Type B pancreatic cell (in vitro differentiated cells): ENCODE data around the gene VASN. TPM values are rescaled to one million over a fixed set of nuclear protein-coding genes. Genes with fewer than 3 reads are reported as not detected.

Experiments
- DNase-seq: peaks from one replicate; pipeline ENCODE4 v3.0.0; 2021; ENCODE audit warnings: mixed read lengths; ENCODE audit not compliant: unreplicated experiment; ENCODE audit errors: extremely low spot score
- H3K27ac Mint-ChIP-seq: 2 replicates; pipeline ENCODE4 v1.8.0; 2021; ENCODE audit warnings: mild to moderate bottlenecking, mixed read lengths
- H3K27me3 Mint-ChIP-seq: 2 replicates; pipeline ENCODE4 v1.8.0; 2021; ENCODE audit warnings: mixed read lengths
- H3K36me3 Mint-ChIP-seq: 2 replicates; pipeline ENCODE4 v1.8.0; 2021; ENCODE audit warnings: mixed read lengths
- H3K4me1 Mint-ChIP-seq: one replicate; pipeline ENCODE4 v1.8.0; 2021; ENCODE audit warnings: mixed read lengths; ENCODE audit not compliant: unreplicated experiment
- H3K4me3 Mint-ChIP-seq: 2 replicates; pipeline ENCODE4 v1.8.0; 2021; ENCODE audit warnings: mild to moderate bottlenecking, mixed read lengths
- H3K9me3 Mint-ChIP-seq: 2 replicates; pipeline ENCODE4 v1.8.0; 2021; ENCODE audit warnings: mixed read lengths
- total RNA-seq: library from RNA; stranded (reverse); gene quantifications from 2 replicates; pipeline ENCODE4 v1.2.1, GENCODE V29; 2021; ENCODE audit warnings: low replicate concordance
- TF ChIP-seq, protein P1 (sequence below): fragments of 200-600 bp; sonication (generic); conservative IDR thresholded peaks from 2 replicates; pipeline ENCODE4 v1.5.0; 2021; ENCODE audit warnings: antibody characterized with exemption, mild to moderate bottlenecking

Gene VASN
- total RNA-seq, 1 donor from 2014 or later, result 29.0 TPM

DNA sequence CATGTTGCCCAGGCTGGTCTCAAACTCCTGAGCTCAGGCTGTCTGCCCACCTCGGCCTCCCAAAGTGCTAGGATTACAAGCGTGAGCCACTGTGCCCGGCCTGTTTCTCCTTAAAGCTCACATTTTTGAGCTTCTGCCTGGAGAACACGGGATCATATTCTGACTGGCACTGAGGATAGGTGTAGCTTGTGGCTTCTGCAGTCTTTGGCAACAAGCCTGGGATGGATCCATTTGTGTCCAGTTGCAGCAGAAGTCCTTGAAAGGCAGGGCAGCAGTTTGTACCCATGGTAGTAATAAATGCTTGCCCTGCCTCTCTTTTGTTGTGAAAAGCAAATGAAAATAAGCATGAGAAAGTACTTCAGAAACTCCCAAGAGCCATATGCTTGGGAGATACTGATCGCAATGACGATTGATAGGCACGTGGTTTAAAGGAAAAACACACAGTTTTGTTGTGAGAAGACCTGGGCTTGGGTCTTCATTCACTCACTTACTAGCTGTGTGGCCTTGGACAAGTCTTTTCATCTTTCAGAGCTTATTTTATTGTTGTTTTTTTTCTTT, 47.8 kb downstream of the VASN start:
- Mint-ChIP-seq H3K27ac (no peak overlapping the region), H3K4me1 (peaks cover 10% of the 10 kb centered on the region), H3K27me3 (peaks cover 3% of the 10 kb centered on the region), H3K9me3 (no peaks in the 10 kb centered on the region), H3K36me3 (no peaks in the 10 kb centered on the region), H3K4me3 (no peak overlapping the region)
- no peak for DNase-seq
- TF ChIP-seq, protein P1, sequence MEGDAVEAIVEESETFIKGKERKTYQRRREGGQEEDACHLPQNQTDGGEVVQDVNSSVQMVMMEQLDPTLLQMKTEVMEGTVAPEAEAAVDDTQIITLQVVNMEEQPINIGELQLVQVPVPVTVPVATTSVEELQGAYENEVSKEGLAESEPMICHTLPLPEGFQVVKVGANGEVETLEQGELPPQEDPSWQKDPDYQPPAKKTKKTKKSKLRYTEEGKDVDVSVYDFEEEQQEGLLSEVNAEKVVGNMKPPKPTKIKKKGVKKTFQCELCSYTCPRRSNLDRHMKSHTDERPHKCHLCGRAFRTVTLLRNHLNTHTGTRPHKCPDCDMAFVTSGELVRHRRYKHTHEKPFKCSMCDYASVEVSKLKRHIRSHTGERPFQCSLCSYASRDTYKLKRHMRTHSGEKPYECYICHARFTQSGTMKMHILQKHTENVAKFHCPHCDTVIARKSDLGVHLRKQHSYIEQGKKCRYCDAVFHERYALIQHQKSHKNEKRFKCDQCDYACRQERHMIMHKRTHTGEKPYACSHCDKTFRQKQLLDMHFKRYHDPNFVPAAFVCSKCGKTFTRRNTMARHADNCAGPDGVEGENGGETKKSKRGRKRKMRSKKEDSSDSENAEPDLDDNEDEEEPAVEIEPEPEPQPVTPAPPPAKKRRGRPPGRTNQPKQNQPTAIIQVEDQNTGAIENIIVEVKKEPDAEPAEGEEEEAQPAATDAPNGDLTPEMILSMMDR, result no peak

DNA sequence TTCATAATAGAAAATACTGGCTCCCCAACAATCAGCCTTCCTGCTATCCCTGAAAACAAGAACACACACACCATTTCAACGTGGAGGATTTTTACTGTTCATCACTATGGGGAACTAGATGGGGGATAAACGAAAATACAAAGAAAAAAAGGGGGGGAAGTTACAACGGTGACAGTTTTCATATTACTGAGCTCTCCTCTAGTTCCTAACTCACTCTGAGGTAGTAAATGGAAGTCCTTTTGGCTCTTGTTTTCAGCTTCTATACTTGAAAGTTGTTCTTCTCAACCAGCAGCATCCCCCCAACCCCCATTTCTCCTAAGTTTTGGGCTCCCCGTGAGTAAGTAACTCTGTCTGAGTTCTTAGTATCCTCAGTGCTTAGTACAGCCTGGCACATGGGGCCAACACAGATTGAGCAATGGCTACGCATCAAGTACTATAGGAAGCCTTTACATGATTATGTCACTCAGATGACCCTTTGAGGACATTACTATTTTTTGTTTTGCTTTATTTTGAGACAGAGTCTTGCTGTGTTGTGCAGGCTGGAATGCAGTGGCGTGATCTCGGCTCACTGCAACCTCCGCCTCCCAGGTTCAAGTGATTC, 49.0 kb downstream of the VASN start:
- no peak overlapping the region for H3K27ac Mint-ChIP-seq
- no peaks in the 10 kb centered on the region for H3K9me3 Mint-ChIP-seq
- TF ChIP-seq, protein P1, result no peak
- DNase-seq, result no peak
- H3K36me3 Mint-ChIP-seq, result no peaks in the 10 kb centered on the region
- H3K4me1 Mint-ChIP-seq, result peaks cover 9% of the 10 kb centered on the region
- no peak overlapping the region for H3K4me3 Mint-ChIP-seq
- no peaks in the 10 kb centered on the region for H3K27me3 Mint-ChIP-seq

DNA sequence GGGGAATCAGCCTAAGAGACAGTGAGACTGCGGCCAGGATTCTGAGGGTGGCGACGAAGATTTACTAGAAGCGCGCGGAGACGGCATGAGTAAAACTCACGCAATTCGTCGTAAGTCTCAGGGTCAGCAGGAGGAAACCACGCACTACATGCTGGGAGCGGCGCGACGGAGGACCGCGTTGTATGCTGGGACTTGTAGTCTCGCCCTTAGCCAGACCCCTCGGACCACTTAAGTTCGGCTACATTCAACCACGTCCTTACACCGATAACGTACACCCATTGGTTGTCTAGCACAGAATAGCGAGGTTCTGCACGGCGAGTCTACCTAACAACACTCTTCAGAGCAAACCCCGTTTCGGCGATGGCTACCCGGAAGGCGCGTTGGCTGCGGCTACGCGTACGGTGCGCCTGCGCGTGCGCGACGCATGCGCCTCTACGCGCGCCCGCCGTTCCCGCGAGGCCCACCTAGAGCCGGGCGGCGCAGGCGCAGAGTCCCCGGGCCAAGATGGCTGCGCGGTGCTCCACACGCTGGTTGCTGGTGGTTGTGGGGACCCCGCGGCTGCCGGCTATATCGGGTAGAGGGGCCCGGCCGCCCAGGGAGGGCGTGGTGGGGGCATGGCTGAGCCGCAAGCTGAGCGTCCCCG, 53.9 kb downstream of the VASN start, which contains the start of gene DNAJA3:
DNAJA3 (plus strand) TSS at position 491 of the 643 bp plus-strand sequence; CDS start at position 505, 14 bp downstream.
- peak; percentile 94 for DNase-seq
- peaks cover 26% of the 10 kb centered on the region for H3K4me1 Mint-ChIP-seq
- peak within 1 kb of the TSS; percentile 98 for H3K4me3 Mint-ChIP-seq
- no peaks in the 10 kb centered on the region for H3K27me3 Mint-ChIP-seq
- TF ChIP-seq, protein P1, result no peak
- peak within 1 kb of the TSS; percentile 100 for H3K27ac Mint-ChIP-seq
- peaks cover 7% of the 10 kb centered on the region for H3K36me3 Mint-ChIP-seq
- H3K9me3 Mint-ChIP-seq, result no peaks in the 10 kb centered on the region

DNA sequence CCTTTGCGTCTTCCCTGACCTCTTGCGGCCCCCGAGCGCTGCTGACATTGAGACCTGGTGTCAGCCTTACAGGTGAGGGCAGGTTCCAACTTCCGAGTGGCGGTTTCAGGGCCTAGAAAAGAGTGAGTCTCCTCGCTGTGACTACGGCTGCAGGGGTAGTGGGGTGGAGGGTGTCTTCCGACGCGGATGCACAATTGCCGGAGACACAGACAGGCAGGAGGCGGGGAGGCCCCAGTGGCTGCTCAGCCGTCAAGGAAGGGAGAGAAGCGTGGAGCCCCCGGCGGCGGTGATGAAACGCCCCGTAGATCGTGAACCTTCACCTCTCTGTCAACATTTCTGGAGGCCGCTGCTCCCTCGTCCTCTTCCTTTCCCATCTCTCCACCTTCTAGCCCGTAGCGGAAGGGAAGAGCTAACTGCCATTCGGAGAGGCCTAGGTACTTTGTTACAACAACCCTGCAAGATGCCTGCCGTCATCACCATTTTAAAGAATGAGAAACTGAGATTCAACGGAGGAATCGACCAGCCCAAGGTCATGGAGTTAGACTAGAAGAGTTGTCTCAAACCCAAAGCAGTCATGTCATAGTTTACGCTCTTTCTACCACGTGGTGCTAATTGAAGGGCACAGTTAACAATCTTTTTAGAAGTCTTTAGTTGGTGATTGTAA, 54.5 kb downstream of the VASN start:
- DNase-seq, result no peak
- Mint-ChIP-seq H3K9me3 (no peaks in the 10 kb centered on the region), H3K27ac (peak overlapping the region; percentile 100), H3K4me1 (peaks cover 26% of the 10 kb centered on the region), H3K4me3 (peak overlapping the region; percentile 98), H3K36me3 (peaks cover 7% of the 10 kb centered on the region), H3K27me3 (no peaks in the 10 kb centered on the region)
- TF ChIP-seq, protein P1, result no peak

DNA sequence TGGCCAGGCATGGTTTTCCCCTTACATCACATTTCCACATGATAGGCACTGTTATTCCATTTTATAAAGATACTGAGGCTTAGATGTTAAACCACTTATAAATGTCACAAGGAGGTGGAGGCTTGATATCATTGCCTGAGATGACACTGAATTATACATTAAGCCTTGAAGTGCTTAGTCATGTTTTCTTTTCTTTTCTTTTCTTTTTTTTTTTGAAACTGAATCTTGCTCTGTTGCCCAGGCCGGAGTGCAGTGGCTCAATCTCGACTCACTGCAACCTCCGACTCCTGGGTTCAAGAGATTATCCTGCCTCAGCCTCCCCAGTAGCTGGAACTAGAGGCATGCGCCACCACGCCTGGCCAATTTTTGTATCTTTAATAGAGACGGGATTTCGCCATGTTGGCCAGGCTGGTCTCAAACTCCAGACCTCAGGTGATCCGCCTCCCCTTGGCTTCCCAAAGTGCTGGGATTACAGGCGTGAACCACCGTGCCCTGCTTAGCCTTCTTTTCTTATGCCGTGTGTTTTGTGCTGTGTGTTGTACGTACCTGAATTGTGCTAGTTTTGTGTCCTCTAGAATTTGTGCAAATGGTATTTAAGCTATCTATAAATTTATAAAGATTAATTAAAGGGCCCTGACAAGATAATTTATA, 55.2 kb downstream of the VASN start:
- peaks cover 8% of the 10 kb centered on the region for H3K36me3 Mint-ChIP-seq
- no peaks in the 10 kb centered on the region for H3K9me3 Mint-ChIP-seq
- peak overlapping the region; percentile 100 for H3K27ac Mint-ChIP-seq
- TF ChIP-seq, protein P1, result no peak
- no peaks in the 10 kb centered on the region for H3K27me3 Mint-ChIP-seq
- no peak for DNase-seq
- H3K4me1 Mint-ChIP-seq, result peaks cover 26% of the 10 kb centered on the region
- peak overlapping the region; percentile 98 for H3K4me3 Mint-ChIP-seq
